Mucosa of gallbladder (tissue), 1 donor: ENCODE results near the gene ADGB. TPM values are rescaled to one million over a fixed set of nuclear protein-coding genes. Genes with fewer than 3 reads are reported as not detected.

Experiments used
- DNase-seq: peaks from one replicate; pipeline ENCODE4 v3.0.0-alpha.2; 2020; ENCODE audit warnings: low spot score
- total RNA-seq: library from RNA; stranded (reverse); gene quantifications from one replicate; pipeline ENCODE4 v1.2.1, GENCODE V29; 2021
- donor health status: DM: no; HTN: no; CAD: no.

Gene ADGB
- total RNA-seq, 1 donor from 2014 or later = not detected

- no peak for DNase-seq
These were observed 35.2 kb downstream of the ADGB start for GRCh38 chr6:146634022-146634421.

DNA sequence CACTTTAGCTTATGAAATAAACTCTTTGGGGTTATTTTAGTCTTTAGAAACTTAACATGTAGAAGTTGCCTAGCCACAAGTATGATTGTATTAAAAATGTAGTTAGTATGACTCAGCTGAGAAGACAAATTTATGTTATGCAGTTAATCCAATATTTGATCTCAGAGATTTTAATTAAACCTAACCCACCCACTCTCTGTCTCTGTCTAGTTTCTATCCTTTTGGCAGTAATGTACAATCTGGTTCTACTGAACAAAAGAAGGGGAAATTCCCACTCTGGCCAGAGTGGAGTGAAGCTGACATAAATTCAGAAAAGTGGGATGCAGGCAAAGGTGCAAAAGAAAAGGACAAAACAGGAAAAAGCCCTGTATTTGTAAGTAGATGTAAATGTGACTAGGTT, 36.4 kb downstream of the ADGB start:
- no peak for DNase-seq

GRCh38 chr6:146636481-146636880, 37.7 kb downstream of the ADGB start:
- DNase-seq = no peak

- no peak for DNase-seq
These were observed 44.1 kb downstream of the ADGB start for GRCh38 chr6:146642921-146643320.

DNA sequence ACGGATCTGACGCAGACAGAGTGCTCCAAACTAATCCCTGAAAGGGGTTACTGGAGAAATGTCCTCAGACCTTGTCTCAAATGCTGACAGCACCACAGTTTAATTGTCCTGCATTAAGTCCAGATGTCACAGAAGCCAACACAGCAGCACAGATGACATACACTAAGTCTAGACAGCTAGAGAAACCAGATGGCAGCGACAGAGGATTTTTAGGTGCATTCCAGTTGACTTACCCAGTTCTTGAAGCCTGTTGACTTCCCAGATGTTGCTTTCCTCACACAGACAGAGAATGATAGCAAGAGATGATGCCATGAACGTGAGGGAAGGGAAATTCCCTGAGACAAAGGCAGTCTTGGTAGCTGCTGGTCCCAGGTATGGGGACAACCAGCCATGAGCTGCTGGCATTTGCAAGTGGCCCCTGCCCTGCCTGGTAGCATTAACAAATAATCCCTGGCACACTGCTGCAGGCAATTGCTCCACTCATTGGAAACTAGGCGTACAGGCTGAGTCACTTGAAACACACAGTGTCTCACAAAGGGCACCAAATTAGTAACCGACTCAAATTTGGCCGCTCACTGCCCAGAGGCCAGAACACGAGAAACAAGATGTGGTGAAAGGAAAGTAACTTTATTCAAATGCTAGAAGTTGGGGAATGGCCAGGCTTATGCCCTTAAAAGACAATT, 52.2 kb downstream of the ADGB start:
- no peak for DNase-seq

DNA sequence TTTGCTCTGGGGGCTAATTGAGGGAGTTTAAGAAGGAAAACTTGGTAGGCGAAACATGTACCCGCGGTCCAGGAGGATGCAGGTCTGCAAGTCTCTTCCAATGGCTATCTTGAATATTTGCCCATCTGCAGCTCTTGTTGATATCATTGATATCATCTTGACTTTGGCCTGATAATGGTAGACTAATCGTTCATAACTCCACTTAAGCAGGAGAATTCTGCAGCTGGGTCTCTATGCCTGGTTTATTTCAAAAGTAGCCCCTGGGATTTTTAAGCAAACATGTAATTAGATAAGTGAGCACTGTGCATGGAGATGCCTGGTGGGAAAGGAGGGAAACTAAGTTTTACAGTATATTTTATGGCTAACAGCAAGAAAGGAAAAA, 52.7 kb downstream of the ADGB start:
- no peak for DNase-seq

DNA sequence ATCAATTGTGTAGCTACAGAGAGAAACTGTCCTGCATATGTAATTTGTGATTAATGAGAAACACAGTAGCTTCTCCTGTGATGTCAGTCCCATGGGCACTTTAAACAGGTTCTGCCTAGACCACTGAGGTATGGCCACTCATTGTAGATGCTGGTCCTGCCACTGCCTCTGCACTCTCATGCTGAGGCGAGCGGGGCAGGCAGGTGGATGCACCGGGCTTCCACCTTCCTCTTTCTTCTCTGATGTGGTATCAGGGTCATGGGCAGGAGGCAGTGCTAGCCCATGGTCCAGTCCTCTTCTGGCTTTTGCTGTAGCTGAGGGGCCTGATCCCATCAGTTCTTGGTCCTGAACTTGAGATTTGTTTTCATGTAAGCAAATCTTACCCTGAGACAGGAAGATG, 58.7 kb downstream of the ADGB start:
- DNase-seq = no peak

DNA sequence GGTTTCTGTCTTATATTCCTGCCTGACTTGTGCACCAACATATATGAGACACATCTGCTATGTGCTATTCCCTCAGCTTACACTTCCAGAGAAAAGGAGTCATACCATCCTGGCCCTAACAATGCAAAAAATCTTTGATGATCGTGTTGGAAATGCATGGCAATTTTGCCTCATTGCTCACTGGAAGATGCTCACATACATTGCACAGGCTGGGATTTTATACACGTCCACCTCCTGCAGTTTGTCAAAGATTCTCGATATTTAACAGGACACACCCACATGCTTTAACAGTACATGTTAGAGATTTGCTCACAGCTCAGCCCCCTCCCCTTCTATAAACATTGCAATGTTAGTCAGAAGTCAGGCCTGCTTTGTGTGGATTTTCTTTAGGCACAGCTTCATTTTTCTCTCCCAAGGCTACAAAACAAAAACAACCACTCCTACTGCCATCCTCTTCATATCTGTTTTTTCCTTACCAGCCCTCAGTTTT, 66.1 kb downstream of the ADGB start:
- DNase-seq = no peak

GRCh38 chr6:146666909-146667308, 68.1 kb downstream of the ADGB start:
- no peak for DNase-seq

DNA sequence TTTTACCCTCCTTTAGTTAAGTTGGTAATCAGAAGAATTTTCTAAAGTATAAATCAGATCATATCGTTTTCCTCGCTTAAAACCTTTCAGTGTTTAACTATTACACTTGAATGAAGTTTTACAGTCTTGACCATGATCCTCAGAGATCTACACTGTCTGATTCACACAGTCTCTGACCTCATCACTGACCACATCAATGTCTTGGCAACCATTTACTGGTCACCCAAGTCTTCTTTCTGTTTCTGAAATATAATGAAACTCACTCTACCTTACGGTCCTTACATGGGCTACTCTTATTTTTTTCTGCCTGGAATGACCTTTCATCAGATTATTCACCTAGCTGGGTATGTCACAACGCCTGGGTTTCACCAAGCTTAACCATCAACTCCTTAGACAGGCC, 71.4 kb downstream of the ADGB start:
- DNase-seq = no peak

- no peak for DNase-seq
These were observed 74.3 kb downstream of the ADGB start for GRCh38 chr6:146673069-146673468.

DNA sequence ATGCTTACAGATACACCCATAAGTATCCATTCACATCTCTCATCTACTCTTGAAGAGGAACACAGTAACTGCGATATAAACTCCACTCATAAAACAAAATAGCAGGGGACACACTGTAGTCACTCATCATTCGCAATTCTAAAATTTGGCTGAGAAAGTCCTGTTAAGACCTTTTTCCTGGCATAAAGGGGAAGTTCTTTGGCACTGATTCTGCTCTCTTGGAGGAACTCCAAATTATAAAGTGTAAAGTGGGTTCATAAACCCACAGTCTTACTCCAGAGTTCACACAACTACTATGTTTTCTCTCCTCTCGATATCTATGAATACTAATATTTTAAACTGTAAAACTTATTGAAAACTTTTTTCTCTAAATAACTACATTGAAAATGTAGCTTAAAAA, 80.6 kb downstream of the ADGB start:
- no peak for DNase-seq

GRCh38 chr6:146682919-146683318, 84.1 kb downstream of the ADGB start:
- no peak for DNase-seq

GRCh38 chr6:146689806-146690205, 91.0 kb downstream of the ADGB start:
- no peak for DNase-seq

- DNase-seq = no peak
These were observed 94.6 kb downstream of the ADGB start for GRCh38 chr6:146693342-146693741.

DNA sequence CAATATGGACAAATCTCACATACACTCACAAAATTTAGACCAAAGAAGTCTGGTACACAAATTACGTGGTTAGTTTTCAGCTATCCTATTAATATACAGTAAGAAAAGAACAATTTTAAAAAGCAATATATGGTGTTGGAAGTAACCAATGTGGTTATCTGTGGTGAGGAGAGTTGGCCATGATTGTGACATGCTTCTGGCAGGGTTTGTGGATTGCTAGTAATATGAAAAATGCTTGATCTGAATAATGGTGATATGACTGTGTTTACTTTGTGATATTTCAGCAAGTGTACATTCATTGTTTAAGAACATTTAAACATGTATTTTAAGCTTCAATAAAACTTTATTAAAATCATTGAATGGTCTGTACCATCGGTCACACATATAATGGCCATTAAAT, 99.1 kb downstream of the ADGB start:
- DNase-seq = no peak

GRCh38 chr6:146700078-146700686, 101.4 kb downstream of the ADGB start:
- peak; percentile 79 for DNase-seq

DNA sequence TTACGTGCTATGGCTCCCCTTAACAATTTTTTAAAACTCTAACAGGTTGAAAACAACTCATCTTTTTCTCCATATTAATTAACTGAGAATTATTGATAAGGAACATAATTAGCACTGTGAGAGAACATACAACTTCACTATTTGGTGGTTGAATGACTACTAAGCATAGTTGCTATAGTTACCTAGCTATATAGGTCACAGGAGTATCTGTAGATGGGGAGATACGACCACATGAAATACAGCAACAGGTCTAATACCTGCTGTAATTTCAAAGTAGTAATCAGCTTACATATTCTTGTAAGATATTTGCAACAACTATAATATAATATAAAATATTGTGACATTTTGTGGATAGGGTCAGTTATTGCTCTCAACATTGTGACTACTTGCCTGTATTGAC, 102.9 kb downstream of the ADGB start:
- DNase-seq = no peak

DNA sequence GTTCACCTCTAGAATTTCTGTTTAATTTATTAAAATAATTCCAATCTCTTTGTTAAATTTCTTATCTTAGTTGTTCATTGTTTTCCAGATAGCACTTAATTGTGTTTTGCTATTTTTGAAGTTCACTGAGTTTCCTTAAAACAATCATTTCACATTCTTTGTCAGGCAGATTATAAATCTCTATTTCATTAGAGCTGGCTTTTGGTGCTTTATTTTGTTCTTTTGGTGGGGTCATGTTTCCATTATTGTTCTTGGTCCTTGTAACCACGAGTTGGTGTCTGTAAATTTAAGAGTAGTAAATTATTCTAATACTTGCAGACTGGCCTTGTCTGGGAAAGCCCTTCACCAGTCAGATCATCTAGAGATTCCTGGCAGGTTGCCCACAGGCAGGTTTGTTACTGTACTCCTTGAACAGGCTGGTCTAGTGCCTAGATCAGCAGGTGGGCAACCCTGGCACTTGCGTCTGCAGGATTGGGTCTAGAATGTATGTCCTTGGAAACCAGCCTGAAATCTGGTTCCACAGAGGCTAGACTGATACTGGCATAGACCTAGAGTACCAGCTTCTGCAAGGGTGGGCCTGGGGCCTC, 110.4 kb downstream of the ADGB start:
- DNase-seq = no peak

- DNase-seq = no peak
These were observed 120.6 kb downstream of the ADGB start for GRCh38 chr6:146719387-146719786.

DNA sequence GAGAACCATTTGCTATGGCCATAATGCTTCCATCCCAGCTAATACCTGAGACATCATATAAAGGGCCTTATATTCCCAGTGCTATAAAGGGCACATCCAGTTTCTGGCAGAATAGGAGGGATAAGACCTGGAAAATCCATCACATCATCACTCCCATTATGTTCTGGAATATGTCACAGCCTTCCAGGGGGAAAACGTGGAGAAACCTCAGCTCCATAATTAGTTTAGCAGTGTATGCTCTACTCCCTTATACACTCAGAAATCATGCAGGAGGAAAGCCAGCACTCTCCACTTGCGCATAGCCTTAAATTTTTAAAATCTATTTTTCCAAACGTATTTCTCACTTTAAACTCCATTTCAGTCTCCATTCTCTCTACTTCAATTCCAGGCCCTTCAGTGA, 140.9 kb downstream of the ADGB start:
- no peak for DNase-seq

- DNase-seq = no peak
These were observed 142.8 kb downstream of the ADGB start for GRCh38 chr6:146741609-146742008.

DNA sequence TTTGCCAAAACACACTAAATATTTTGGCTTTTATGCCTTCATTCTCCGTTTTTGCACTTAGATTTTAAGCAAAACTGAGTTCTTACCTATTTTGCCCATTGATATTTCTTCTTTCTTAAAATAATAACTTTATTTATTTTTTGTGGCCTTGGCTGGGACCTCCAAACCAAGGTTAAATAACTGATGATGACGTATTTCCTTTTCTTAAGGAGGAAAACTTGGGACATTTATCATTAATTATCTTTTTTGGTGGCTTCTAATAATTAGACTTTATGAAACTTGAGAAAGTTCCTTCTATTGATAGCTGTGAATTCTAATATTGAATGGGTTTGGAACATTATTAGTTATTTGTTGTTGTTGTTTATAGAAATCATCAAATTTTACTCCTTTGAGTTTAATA, 154.5 kb downstream of the ADGB start:
- no peak for DNase-seq
